HG03457 (cell line): Measurements from ENCODE around the gene CD2AP.
"Not testable (repeated sequence)": the region's sequence is repeated elsewhere in the genome, so short reads cannot be mapped to it uniquely, and the experiment has no call there.

Experiments used
- ATAC-seq: cut with Tn5 transposase; IDR thresholded peaks from one replicate; pipeline ENCODE4 v1.9.1; 2021; ENCODE audit warnings: moderate number of reproducible peaks; ENCODE audit not compliant: unreplicated experiment

Gene CD2AP

DNA sequence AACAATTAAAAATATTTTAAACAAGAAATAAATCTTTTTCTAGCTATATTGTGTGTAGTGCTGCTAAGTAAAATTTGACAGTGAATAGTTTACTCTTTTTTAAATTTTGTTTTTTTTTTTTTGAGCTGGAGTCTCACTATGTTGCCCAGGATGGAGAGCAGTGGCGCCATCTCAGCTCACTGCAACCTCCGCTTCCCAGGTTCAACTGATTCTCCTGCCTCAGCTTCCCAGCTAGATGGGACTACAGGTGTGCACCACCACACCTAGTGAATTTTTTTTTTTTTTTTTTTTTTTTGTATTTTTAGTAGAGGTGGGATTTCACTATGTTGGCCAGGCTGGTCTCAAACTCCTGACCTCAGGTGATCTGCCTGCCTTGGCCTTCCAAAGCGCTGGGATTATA is 75.7 kb downstream of the CD2AP start:
- not testable (repeated sequence) for ATAC-seq

DNA sequence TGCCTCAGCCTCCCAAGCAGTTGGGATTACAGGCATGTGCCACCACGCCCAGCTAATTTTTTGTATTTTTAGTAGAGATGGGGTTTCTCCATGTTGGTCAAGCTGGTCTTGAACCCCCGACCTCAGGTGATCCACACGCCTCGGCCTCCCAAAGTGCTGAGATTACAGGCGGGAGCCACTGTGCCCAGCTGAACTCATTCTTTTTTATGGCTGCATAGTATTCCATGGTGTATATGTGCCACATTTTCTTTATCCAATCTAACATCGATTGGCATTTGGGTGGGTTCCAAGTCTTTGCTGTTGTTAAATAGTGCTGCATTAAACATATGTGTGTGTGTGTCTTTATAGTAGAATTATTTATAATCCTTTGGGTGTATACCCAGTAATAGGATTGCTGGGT is 78.9 kb downstream of the CD2AP start:
- ATAC-seq: not testable (repeated sequence)

DNA sequence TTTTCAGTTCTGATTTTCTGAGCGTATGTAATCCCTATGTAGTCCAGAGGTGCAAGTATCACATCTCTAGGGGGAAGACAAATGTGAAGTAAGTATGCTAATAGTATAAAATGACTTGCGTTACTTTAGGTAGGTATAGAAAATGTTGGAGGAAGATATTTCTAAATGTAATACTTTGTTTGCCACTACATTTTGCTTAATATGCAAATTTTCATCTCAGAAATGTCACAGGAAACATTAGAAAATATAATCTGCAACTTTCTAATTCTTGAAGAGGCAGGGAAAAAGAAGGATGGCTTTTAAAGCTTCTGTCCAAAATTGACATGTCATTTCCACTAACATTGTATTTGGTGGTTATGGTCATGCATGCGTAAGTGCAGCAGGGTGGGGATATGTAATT is 85.6 kb downstream of the CD2AP start:
- no peak for ATAC-seq

DNA sequence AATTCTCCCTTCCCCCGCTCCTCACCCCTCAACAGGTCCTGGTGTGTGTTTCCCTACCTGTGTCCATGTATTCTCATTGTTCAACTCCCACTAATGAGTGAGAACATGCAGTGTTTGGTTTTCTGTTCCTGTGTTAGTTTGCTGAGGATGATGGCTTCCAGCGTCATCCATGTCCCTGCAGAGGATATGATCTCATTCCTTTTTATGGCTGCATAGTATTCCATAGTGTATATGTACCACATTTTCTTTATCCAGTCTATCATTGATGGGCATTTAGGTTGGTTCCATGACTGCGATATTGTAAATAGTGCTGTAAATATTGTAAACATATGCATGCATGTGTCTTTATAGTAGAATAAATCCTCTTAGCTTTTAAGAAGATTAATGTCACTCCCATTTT is 89.0 kb downstream of the CD2AP start:
- not testable (repeated sequence) for ATAC-seq

DNA sequence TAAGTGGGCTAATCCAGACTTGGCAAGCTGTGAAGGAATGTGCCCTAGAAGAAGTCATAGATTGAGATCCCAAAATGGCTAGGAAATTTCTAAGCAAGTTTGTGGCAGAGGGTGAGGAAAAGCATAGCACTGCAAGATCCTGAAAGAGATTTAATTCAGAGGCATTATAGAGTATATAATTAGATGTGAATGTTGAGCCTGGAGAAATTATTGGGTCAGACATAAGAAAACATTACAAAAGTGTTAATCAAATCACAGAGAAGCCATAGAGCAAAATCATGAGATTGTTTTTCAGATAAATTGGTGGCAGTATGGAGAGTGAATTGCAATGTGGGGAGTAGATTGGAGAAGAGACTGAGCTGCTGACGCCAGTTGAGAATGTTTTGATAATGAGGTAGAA is 90.0 kb downstream of the CD2AP start:
- ATAC-seq: no peak

DNA sequence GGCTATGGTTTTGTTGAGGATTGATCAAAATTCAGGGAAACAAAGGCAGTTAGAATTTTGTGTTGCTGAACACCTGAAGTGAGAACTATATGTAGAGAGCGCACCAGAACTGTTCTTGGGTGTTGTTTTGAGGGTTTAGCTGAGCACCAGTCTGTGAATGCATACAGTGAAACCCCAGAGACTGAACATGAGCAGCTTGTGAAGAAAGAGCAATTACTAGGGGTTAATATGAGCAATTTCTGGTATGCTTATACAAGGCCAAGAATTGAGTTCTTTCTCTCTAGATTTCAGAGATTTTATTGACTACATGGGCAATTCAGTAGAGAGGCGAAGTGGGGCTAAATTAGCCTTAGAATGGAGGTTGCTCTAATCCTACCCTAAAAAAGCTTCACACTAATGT is 93.9 kb downstream of the CD2AP start:
- no peak for ATAC-seq

DNA sequence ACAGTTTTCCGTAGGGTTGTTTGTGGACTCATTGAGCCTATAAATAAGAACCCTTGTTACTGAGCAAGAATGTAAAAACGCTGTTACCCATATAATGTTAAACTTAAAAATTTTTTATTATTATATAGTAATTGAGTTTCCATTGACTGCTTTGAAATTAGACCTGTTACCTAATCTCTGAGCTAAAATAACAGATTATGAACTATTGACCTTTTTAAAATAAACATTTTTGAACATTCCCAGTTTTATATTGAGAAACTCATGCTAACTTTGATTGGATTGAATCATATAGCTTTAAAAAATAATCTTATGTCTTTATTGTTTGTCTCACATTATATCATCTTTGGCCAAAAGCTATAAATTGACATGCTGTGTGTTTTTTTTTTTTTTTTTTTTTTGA is 95.5 kb downstream of the CD2AP start:
- no peak for ATAC-seq

DNA sequence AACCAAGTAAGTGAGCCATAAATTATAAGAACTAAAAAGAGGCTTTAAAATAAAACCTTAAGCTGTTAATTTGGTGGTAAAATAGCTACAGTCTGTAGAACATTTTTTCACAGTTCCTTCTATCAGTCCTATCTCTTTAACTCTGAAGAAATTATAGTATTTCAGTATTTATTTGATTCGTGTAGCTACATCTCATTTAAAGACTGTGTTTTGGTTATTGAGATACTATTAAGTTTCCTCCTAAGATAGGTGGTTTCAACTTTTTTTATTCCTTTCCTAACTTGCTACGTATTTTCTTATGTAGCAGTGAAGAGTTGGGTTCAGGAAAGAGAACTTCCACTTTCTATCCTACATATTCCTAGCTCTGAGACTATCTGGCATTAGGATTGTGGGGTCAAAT is 97.2 kb downstream of the CD2AP start:
- no peak for ATAC-seq

DNA sequence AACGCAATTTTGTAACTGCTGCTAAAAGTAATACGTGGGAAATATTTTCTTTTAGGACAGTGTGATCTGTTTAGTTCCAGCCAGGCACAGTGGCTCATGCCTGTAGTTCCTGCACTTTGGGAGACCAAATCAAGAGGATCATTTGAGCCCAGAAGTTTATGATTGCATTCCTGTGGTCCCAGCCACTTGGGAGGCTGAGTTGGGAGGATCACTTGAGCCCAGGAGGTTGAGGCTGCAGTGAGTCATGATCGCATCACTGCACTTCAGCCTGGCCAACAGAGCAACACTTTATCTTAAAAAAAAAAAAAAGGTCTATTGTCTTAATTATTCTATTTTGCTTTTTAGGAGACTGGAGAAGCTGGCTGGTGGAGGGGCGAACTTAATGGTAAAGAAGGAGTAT is 101.5 kb downstream of the CD2AP start:
- ATAC-seq: no peak

DNA sequence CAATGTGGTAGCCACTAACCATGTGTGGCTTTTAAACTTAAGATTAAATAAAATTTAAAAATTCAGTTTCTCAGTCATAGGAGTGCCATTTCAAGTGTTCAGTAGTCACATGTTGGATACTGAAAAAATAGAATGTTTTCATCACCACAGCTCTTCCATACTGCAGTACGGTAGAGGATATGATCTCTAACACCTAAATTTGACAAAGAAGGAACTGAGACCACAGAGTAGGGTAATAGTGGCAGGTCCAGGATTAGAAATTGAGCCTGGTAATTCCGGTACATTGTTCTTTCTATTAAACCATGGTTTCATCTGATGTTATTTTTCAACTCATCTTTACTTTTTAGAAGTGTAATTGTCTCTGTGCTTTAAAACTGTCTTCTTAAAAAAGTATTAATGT is 104.0 kb downstream of the CD2AP start:
- no peak for ATAC-seq

DNA sequence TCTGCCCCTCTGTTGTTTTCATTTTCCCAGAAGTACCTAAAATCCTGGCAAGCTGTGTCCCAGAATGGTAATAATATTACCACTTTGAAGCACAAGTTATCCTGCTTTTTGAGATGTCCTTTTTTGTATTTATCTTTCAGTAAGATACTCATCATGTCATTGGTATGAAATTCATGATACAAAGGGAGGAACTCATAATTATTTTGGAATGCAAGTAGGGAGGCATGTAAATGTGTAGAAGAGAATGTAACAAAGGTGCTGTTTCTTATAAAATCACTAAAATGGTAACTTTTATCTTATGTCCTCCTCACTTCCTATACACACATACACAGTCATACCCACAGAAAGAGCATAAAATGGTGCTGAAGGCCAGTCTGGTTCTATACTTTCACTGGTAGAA is 109.9 kb downstream of the CD2AP start:
- no peak for ATAC-seq

DNA sequence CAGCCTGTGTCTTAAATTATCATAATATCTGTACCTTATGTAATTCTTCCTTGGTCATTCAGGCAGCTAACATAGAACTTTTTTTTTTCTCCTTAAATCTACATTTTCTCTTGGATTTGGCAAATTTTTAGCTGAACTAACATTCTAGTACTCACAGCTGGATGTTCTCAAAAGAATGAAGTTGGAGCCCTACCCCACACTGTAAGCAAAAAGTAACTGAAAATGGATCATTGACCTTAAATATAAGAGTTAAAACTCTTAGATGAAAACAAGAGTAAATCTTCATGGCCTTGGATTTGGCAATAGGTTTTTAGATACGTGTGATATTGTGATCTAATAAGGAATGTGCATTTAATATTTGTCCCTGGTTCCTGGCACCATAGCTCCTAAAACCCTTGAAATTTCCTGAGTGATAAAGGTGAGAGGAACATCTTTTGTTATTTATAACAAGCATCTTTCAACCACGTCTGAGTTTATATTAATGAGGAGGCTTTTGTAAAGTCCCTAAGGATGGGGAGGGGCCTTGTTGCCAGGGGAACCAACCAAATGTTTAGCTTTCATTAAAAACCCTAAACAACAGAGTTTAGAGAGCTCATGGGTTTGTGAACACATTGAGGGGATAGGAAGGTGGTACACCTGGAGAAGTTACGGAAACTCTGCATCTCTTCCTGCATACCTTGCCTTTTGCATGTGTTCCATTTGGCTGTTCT is 114.7 kb downstream of the CD2AP start:
- no peak for ATAC-seq

DNA sequence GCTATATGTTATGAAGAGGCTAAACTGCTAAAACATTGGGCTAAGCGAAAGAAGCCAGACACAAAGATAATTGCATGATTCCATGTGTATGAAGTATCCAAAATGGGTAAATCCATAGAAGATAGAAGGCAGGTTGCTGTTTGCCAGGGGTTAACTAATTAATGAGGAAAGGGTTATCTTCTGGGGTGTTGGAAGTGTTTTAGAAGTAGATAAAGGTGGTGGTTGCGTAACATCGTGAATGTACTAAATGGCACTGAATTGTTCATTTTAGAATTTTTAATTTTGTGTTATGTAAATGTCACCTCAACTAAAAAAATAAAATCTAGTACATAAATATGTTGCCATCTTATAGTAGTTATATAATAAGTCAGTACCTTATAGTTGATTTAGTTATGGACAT is 116.4 kb downstream of the CD2AP start:
- ATAC-seq: no peak

DNA sequence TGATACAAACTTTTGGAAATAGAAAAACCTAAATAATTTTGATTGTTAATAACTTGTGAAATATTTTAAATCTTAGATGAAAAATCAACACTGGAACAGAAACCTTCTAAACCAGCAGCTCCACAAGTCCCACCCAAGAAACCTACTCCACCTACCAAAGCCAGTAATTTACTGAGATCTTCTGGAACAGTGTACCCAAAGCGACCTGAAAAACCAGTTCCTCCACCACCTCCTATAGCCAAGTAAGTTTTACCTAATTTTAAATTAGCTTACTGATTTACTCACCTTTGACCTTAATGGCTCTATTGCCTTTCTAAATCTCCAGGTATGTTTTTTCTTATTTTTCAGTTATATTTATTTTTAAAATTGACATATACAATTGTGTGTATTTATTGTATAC is 118.2 kb downstream of the CD2AP start:
- ATAC-seq: no peak

DNA sequence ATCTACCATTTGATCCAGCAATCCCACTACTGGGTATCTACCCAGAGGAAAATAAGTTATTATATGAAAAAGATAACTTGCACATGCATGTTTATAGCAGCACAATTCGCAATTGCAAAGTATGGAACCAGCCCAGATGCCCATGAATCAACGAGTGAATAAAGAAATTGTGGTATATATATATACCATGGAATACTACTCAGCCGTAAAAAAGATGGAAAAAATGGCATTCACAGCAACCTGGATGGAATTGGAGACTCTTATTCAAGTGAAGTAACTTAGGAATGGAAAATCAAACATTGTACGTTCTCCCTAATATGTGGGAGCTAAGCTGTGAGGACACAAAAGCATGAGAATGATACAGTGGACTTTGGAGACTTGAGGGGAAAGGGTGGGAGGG is 120.8 kb downstream of the CD2AP start:
- ATAC-seq: no peak

DNA sequence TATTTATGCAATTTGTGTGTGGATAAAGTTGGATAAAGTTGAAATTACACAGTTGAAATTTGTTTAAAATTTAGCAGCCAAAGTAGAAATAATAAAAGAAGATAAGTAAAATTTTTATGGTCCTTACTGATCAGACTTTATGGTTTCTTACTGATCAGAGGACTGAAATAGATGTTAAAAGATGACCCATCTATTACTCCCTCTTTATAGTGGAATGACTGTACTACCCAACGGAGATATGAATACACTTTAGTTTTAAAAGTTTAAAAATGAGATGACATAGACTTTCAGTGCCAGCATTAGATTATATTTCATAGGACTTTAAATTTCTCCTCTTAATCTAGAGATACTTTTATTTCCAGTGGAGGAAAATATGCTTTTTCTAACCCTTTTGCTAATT is 121.9 kb downstream of the CD2AP start:
- no peak for ATAC-seq

DNA sequence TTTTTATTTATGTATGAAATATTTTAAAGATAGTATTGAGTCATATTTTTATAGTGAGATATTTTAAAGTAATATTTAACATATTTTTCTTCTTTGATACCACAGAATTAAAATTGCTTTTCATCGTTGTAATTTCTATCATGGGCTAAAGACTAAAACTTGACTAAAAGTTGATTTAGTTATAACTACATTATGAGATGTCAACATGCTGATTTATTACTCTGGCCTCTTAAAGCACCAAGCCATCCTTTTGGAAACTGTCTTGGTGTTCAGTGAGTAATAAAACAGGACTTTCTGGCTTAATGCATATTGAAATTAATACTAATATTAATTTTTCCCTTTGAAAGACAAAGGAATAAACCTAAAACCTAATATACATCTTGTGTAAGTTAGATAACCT is 125.6 kb downstream of the CD2AP start:
- ATAC-seq: no peak

DNA sequence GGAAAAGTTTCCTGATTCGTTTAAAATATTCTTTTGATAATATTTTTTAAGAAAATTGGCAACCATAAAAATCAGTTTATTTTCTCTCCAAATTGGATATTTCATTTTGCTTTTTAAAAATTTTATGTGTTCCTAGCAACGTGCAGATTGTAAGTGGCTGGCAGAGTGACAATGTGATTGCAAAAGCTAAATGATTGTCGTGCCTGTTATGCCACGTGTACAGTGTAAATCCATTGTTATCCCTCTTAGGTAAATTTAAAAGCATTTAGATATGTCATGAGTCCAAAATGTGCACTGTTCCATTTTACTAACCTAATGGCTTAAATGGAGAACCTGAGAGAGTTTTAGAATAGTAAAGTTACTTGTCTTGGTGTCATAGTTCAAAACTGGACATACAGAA is 126.4 kb downstream of the CD2AP start:
- ATAC-seq: no peak

DNA sequence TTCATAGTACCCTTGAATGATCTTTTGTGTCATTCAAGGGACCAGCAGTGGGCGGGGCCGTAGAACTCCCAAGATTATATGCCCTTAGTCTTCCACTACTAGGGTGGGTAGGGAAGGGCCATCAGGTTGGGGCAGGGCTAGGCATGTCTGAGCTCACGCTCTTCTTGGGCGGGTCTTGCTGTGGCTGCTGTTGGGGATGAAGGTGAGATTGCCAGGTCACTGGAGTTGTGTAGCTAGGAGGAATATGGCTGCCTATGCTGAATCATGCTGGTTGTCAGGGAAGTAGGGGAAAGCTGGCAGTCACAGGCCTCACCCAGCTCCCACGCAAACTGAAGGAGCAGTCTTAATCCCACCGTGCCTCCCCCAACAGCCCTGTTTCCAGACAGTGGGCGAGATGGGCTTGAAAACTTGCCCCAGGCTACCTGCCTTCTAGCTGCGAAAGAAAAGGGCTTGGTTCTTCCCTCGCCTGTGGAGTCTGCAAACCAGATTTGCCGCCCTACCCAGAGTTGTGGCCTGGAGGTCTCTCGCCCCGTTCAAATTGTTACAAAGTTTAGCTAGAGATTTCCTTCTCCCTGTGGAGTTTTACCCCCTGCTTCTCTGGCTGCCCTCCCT is 144.4 kb downstream of the CD2AP start:
- no peak for ATAC-seq

DNA sequence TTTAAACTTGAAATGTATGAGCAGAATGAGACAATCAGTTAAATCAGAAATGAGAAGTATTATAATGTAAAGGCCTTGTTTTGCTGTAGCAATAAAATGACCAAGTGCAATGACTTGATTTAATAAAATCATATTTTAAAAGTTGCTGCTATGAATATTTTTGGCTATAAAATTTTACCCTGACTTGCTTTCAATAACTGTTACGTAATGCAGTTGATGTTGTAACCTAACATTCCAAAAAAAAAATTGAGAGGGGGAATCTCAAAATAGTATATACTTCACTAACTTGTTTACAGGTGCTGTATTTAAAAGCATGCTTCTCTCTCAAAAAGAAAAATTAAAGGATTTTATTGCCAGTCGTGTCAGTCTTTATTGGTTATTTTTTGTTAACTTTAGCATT is 149.2 kb downstream of the CD2AP start:
- no peak for ATAC-seq

DNA sequence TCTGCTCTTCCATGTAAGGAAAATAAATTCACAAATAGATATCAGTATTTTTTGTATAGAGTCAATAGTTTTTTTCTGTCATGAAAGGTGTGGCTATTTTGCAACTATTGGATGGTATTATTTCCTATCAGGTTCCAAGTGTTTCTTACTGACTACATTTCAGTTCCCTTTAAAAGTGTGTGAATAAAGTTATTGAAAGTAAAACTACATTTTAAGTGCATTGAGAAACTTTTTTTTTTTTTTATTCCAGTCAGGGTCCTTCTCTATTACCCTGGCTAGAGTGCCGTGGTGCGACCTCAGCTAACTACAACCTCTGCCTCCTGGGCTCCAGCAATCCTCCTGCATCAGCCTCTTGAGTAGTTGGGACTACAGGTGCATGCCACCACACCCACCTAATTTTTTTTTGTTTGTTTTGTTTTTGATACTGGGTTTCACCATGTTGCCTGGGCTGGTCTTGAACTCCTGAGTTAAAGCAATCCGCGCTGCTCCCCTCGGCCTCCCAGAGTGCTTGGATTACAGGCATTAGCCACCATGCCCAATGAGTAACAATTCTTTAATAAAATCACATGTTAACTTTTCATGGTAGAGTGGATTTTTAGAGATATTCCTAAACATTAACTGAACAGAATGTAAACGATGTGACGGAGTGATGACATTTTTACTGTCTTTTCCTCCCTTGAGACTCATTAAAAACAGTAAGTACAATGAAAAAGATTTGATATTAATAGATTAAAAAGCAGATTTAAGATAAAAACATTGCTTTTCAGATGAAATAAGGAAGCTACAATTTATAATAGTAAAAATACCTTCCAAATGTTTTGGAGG is 151.1 kb downstream of the CD2AP start:
- ATAC-seq: no peak

DNA sequence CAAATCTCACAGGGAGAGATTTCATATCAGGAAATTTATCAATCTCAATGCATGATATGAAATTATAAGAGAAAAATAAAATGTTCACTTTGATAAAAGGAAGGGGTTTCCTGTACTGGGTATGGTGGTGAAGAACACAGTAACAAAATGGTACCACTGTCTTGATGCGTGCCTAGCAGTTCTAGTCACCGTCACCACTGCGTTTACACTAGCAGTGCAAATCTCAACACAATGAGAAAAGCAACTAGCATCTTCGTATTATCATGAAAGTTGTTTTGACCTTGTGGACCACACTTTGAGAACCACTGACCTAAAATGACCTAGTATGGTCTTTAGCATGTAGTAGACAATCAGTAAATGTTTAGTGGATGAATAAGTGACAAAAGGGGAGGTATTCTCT is 152.4 kb downstream of the CD2AP start:
- no peak for ATAC-seq
